ENCODE data around the gene ZNF385B.
"Not testable (repeated sequence)": the region's sequence is repeated elsewhere in the genome, so short reads cannot be mapped to it uniquely, and the experiment has no call there.

Gene ZNF385B

DNA sequence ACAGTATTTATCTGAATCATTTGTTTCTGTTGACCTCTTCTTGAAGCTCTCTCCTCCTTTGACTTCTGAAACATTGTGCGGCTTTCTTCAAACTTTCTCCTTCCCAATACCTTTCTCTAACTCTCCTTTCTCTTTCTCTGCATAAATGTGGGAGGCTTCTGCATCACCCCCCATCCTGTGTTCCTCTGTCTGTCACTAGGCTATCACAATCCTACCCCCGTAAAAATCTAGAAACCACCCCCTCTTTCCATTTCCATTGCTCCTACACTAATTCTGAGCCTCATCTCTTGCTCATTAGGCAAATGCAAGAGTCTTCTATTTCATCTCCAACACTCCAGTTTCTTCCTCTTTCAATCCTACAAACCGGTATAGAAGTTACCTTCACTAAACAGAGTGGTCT, 32.2 kb upstream of the ZNF385B start:
- no peak for DNase-seq (ENCODE audit: low read depth)
- no peak overlapping the region for H3K4me3 ChIP-seq (ENCODE audit: control insufficient read depth, low read depth, low read length)
- no peak for TF ChIP-seq CTCF (conservative IDR thresholded peaks at IDR 0.05; ENCODE audit: control insufficient read depth, insufficient read depth, low read depth, low read length)

DNA sequence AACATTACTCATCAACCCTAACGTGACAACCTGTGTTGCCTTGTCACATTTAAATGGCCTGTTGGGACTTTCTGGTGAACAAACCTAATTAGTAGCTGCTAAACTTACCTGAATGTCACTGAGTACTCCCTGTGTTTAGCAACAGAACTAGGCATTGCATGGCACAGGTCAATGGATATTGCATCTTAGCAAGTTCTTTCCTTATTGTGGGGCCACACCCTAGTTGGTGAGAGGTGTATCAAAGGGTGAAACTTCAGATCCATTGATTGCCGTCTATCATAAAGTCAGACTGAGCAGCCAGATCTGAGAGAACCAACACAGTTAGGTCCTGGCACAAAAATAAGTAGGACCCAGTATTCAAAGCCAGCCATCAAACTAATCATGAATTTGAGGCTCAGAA, 29.8 kb upstream of the ZNF385B start:
- no peak overlapping the region for H3K4me3 ChIP-seq (ENCODE audit: control insufficient read depth, low read depth, low read length)
- no peak for DNase-seq (ENCODE audit: low read depth)
- no peak for TF ChIP-seq CTCF (conservative IDR thresholded peaks at IDR 0.05; ENCODE audit: control insufficient read depth, insufficient read depth, low read depth, low read length)

DNA sequence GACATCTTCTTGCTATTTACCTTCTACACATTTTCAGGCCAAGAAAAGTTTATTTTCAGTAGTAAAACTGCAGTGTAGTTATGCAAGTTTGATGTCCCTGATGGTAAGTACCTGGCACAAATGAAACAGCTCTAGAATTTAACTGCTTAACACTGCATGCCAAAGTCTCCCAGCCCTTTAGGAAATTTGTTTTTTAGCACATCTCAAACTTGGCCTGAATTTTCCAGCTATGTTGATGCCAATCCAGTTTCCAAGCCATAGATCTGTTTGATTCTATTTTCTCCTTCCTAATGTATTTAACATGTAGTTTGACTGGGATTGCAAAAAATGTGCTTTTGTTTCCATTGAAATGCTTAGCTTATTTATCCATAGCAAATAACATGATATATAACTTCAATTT, 29.3 kb upstream of the ZNF385B start:
- no peak overlapping the region for H3K4me3 ChIP-seq (ENCODE audit: control insufficient read depth, low read depth, low read length)
- TF ChIP-seq CTCF (conservative IDR thresholded peaks at IDR 0.05; ENCODE audit: control insufficient read depth, insufficient read depth, low read depth, low read length), result no peak
- DNase-seq (ENCODE audit: low read depth), result no peak

DNA sequence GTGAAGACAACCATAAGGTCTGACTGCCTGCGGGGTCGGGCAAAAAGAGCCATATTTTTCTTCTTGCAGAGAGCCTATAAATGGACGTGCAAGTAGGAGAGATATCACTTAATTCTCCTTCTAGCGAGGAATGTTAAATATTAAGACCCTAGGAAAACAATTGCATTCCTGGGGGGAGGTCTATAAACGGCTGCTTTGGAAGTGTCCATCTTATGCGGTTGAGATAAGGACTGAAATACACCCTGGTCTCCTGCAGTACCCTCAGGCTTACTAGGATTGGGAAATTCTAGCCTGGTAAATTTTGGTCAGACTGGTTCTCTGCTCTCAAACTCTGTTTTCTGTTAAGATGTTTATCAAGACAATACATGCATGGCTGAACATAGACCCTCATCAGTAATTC, 27.2 kb upstream of the ZNF385B start:
- H3K4me3 ChIP-seq (ENCODE audit: control insufficient read depth, low read depth, low read length); DNase-seq (ENCODE audit: low read depth): not testable (repeated sequence)

DNA sequence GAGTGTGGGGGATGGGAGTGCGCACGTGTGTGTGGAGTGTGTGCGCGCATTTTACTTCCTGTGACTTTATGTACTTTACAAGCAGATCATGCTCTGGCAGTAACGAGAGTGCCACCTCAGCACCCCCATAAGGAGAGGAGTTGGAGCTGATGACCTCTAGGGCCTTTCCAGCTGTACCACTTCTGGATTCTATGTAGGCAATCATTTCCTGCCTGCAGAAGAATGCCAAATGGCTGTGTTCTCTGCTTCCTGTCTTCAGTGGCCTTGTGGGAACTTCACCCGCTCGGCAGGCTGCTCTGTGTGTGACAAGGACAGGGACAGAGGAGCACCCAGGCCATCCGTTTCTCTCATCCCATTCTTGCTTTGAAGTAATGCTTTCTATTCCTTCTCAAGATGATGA, 22.8 kb upstream of the ZNF385B start:
- no peak for TF ChIP-seq CTCF (conservative IDR thresholded peaks at IDR 0.05; ENCODE audit: control insufficient read depth, insufficient read depth, low read depth, low read length)
- DNase-seq (ENCODE audit: low read depth), result no peak
- H3K4me3 ChIP-seq (ENCODE audit: control insufficient read depth, low read depth, low read length), result no peak overlapping the region

GRCh38 chr2:179882851-179883806, 21.7 kb upstream of the ZNF385B start:
- no peak for DNase-seq (ENCODE audit: low read depth)
- TF ChIP-seq CTCF (conservative IDR thresholded peaks at IDR 0.05; ENCODE audit: control insufficient read depth, insufficient read depth, low read depth, low read length), result no peak
- no peak overlapping the region for H3K4me3 ChIP-seq (ENCODE audit: control insufficient read depth, low read depth, low read length)

DNA sequence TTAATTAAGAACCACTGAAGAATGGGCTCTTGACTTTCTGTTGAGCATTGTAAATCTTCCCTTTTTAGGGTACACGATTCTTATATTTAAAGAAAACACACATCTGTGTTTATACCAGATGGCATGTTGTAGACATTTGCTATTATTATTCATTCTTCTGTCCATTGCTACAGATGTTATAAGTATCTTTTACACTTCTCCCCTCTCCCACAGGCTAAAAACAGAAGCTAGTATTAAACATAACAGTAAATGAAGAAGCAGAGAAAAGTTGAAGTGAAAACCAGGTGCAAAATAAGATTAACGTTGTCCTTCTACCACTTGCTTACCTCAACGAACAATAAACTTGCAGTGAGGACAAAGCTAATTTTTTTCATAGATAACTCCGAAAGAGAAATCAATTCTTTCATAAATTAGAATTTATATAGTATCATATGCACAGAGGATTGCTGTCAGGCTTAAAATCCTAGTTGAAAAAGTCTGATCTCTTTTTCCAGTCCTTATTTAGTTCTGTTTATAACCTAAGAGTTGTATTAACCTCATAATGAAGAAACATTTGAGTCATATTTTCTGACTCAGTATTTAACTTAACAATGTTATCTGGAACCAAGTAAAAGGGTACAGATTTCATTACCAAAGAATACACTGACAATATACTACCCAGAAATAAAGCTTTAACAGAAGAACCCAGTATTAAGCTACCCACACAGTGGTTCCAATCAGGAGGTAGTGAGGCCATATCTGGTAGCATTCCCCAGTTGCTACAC, 16.4 kb upstream of the ZNF385B start:
- H3K4me3 ChIP-seq (ENCODE audit: control insufficient read depth, low read depth, low read length), result no peak overlapping the region
- DNase-seq (ENCODE audit: low read depth), result peak; percentile 18
- no peak for TF ChIP-seq CTCF (conservative IDR thresholded peaks at IDR 0.05; ENCODE audit: control insufficient read depth, insufficient read depth, low read depth, low read length)
